OCI-LY1 (cell line): ENCODE data around the gene C3orf22.

Source experiments
- H2AFZ ChIP-seq: fragments of 200-600 bp; sonication (generic), shearing (Covaris generic); 2 replicates; pipeline ENCODE4 v1.6.0; 2014; ENCODE audit warnings: antibody characterized with exemption, mild to moderate bottlenecking, low read length
- H3F3A ChIP-seq: fragments of 200-600 bp; sonication (generic), shearing (Covaris generic); 2 replicates; pipeline ENCODE4 v1.6.0; 2014; ENCODE audit warnings: mild to moderate bottlenecking, antibody characterized with exemption, low read length, moderate library complexity; ENCODE audit not compliant: insufficient read depth
- H3K27ac ChIP-seq: fragments of 200-600 bp; sonication (generic); 2 replicates; pipeline ENCODE4 v1.5.1; 2014; ENCODE audit warnings: low read length, mixed run types, mild to moderate bottlenecking, low read depth; ENCODE audit not compliant: poor library complexity, severe bottlenecking
- H3K27me3 ChIP-seq: fragments of 200-600 bp; sonication (generic); 2 replicates; pipeline ENCODE4 v1.6.0; 2014; ENCODE audit warnings: antibody characterized with exemption, mild to moderate bottlenecking, low read length, moderate library complexity; ENCODE audit not compliant: insufficient read depth
- H3K36me3 ChIP-seq: fragments of 200-600 bp; sonication (generic); 2 replicates; pipeline ENCODE4 v1.6.1; 2014; ENCODE audit warnings: mild to moderate bottlenecking, antibody characterized with exemption, low read length, moderate library complexity, mixed read lengths; ENCODE audit not compliant: insufficient read depth
- H3K4me1 ChIP-seq: fragments of 200-600 bp; sonication (generic); 2 replicates; pipeline ENCODE4 v1.5.1; 2014; ENCODE audit warnings: mild to moderate bottlenecking, low read length, moderate library complexity; ENCODE audit not compliant: insufficient read depth, severe bottlenecking
- H3K4me2 ChIP-seq: fragments of 200-600 bp; sonication (generic), shearing (Covaris generic); 2 replicates; pipeline ENCODE4 v1.6.1; 2014; ENCODE audit warnings: low read length
- H3K4me3 ChIP-seq: fragments of 200-600 bp; sonication (generic); 2 replicates; pipeline ENCODE4 v1.5.1; 2014; ENCODE audit warnings: low read length, low read depth, mild to moderate bottlenecking, mixed read lengths; ENCODE audit not compliant: poor library complexity, severe bottlenecking
- H3K79me2 ChIP-seq: fragments of 200-600 bp; shearing (Covaris generic); 2 replicates; pipeline ENCODE4 v1.6.1; 2016; ENCODE audit warnings: mixed run types, low read length, mixed read lengths; ENCODE audit not compliant: insufficient read depth
- H3K9ac ChIP-seq: fragments of 200-600 bp; sonication (generic), shearing (Covaris generic); 2 replicates; pipeline ENCODE4 v1.6.1; 2014; ENCODE audit warnings: mild to moderate bottlenecking, low read length, mixed read lengths
- H3K9me2 ChIP-seq: fragments of 200-600 bp; sonication (generic), shearing (Covaris generic); 2 replicates; pipeline ENCODE4 v1.6.1; 2014; ENCODE audit warnings: low read depth, mild to moderate bottlenecking, low read length, mixed read lengths
- H3K9me3 ChIP-seq: fragments of 200-600 bp; shearing (Covaris generic); 2 replicates; pipeline ENCODE4 v1.6.1; 2014; ENCODE audit warnings: low read length, mixed read lengths
- H4K20me1 ChIP-seq: fragments of 200-600 bp; sonication (generic), shearing (Covaris generic); 2 replicates; pipeline ENCODE4 v1.6.0; 2016; ENCODE audit warnings: mild to moderate bottlenecking, low read length; ENCODE audit not compliant: insufficient read depth
- CTCF ChIP-seq: fragments of 200-600 bp; sonication (generic), shearing (Covaris generic); IDR thresholded peaks from 2 replicates; pipeline ENCODE4 v1.5.1; 2017; ENCODE audit warnings: mild to moderate bottlenecking, antibody characterized with exemption, low read length, moderate library complexity, mixed read lengths
- EZH2 ChIP-seq: fragments of 200-600 bp; sonication (generic), shearing (Covaris generic); IDR thresholded peaks from 2 replicates; pipeline ENCODE4 v1.8.0; 2017; ENCODE audit warnings: borderline replicate concordance, mixed run types, mild to moderate bottlenecking, antibody characterized with exemption, low read length, moderate library complexity, mixed read lengths

Gene C3orf22

GRCh38 chr3:126531051-126531330, 27.7 kb downstream of the C3orf22 start:
- H4K20me1 ChIP-seq = no peaks in the 10 kb centered on the region
- no peaks in the 10 kb centered on the region for H3K36me3 ChIP-seq
- H3K79me2 ChIP-seq = no peaks in the 10 kb centered on the region
- H3K4me3 ChIP-seq = no peak overlapping the region
- no peak overlapping the region for H2AFZ ChIP-seq
- H3K9me2 ChIP-seq = no peaks in the 10 kb centered on the region
- TF ChIP-seq EZH2 = no peak
- TF ChIP-seq CTCF = no peak
- no peaks in the 10 kb centered on the region for H3K9me3 ChIP-seq
- H3K27me3 ChIP-seq = no peaks in the 10 kb centered on the region
- H3K4me2 ChIP-seq = no peak overlapping the region
- no peak overlapping the region for H3K27ac ChIP-seq
- no peak overlapping the region for H3K9ac ChIP-seq
- H3K4me1 ChIP-seq = no peaks in the 10 kb centered on the region
- no peaks in the 10 kb centered on the region for H3F3A ChIP-seq

DNA sequence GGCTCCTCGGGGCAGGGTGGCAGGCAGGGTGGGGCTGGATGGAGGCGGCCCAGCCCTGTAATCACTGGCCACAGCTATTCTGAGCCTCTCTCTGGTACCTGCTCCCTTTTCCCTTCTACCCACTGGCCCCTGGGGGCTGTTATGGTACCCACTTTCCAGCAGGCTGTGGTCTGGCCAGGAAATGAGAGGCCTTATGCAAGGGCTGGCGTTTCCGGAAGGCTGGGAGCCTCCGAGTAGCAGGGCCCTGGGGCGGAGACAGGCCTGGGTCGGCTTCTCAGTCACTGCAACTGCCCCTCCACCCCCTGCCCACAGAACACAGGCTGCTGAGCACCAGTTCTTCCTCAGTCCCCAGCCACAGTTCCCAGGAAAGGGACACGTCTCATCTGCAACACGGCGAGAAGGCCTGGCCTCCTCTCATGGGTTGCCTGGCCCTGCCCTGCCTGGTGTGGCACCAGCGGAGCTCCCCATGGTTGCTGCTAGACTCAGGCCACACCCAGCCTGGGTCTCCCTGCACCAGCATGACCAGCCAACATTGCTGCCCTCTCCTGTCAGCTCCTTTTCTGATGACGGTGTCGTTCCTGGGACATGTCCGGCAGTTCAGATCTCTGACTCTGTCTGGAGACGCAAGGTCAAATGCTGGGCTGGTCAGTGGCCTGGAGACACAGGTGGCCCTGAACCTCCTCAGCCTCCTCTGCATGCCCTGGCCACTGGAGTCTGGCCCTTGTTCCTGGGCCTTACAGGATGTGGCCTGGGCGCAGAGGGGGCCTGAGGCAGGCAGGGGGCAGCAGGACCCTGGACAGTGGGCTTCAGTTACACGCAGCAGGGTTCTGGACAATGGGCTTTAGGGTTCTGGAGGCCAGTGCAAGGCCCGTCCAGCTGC, 28.3 kb downstream of the C3orf22 start:
- no peak overlapping the region for H3K4me2 ChIP-seq
- H2AFZ ChIP-seq = no peak overlapping the region
- H3K9me2 ChIP-seq = no peaks in the 10 kb centered on the region
- no peaks in the 10 kb centered on the region for H3K79me2 ChIP-seq
- H3K4me3 ChIP-seq = no peak overlapping the region
- H3K9ac ChIP-seq = no peak overlapping the region
- no peaks in the 10 kb centered on the region for H3K27me3 ChIP-seq
- H3K9me3 ChIP-seq = no peaks in the 10 kb centered on the region
- TF ChIP-seq EZH2 (no peak), CTCF (no peak)
- no peaks in the 10 kb centered on the region for H3F3A ChIP-seq
- no peaks in the 10 kb centered on the region for H3K4me1 ChIP-seq
- no peaks in the 10 kb centered on the region for H4K20me1 ChIP-seq
- H3K36me3 ChIP-seq = no peaks in the 10 kb centered on the region
- H3K27ac ChIP-seq = no peak overlapping the region

- Histone ChIP-seq H3F3A (no peaks in the 10 kb centered on the region), H3K27me3 (no peaks in the 10 kb centered on the region), H3K36me3 (no peaks in the 10 kb centered on the region), H3K4me2 (no peak overlapping the region), H3K4me1 (no peaks in the 10 kb centered on the region), H2AFZ (no peak overlapping the region), H3K4me3 (no peak overlapping the region), H3K27ac (no peak overlapping the region), H3K9ac (no peak overlapping the region), H3K9me2 (no peaks in the 10 kb centered on the region), H3K79me2 (no peaks in the 10 kb centered on the region), H4K20me1 (no peaks in the 10 kb centered on the region), H3K9me3 (no peaks in the 10 kb centered on the region)
- TF ChIP-seq EZH2 (no peak), CTCF (no peak)
These were observed 29.1 kb downstream of the C3orf22 start for GRCh38 chr3:126529585-126530170.
